GM12873 (cell line): Measurements from ENCODE around the gene LORICRIN.
A peak's percentile ranks its signal among the peaks of the same experiment; 100 is the strongest.

ENCODE experiments used
- TF ChIP-seq, protein P1 (sequence below): IDR thresholded peaks from 2 replicates; pipeline ENCODE4 v1.5.1; 2012; ENCODE audit warnings: low read depth, mild to moderate bottlenecking, moderate library complexity, low read length, control low read depth; ENCODE audit not compliant: insufficient read depth; ENCODE audit errors: missing control alignments

LORICRIN gene

DNA sequence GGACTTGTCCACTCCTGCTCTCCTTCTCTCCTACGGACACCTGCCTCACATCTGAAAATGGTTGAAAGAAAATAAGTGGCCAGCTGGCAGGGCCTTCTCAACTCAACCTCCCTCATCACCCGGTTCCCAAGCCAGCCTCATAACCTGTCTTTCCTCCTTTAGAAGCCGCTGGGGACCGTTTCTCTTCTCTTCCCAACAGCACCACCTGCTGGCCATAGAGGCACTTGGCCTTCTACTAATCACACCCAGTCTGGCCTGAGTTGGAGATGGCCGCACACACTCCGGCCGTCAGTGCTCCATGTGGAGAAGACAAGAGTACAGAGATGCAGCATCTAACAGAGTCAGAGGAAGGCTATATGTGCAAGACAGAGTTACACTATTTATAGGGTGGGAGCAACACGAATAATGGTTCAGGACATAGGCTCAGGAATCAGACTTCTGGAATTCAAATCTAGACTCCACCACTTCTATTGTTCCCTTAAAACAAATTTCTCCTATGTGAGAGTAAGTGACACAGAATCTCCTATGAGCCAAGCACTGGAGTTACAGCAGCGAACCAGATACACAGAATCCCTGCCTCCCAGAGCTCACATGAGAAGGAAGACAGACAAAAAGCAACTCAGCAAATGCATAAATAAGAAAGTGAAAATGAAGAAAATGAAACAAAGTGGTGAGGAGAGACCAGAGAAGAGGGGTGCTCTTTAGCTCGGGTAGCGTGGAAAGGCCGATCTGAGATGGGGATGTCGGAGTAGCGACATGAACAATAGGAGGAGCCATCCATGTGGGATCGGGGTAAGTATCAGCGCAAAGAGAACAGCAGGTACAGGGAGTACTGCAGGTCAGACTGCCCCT, 36.2 kb upstream of the LORICRIN start:
- TF ChIP-seq, protein P1, sequence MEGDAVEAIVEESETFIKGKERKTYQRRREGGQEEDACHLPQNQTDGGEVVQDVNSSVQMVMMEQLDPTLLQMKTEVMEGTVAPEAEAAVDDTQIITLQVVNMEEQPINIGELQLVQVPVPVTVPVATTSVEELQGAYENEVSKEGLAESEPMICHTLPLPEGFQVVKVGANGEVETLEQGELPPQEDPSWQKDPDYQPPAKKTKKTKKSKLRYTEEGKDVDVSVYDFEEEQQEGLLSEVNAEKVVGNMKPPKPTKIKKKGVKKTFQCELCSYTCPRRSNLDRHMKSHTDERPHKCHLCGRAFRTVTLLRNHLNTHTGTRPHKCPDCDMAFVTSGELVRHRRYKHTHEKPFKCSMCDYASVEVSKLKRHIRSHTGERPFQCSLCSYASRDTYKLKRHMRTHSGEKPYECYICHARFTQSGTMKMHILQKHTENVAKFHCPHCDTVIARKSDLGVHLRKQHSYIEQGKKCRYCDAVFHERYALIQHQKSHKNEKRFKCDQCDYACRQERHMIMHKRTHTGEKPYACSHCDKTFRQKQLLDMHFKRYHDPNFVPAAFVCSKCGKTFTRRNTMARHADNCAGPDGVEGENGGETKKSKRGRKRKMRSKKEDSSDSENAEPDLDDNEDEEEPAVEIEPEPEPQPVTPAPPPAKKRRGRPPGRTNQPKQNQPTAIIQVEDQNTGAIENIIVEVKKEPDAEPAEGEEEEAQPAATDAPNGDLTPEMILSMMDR = peak; percentile 67

DNA sequence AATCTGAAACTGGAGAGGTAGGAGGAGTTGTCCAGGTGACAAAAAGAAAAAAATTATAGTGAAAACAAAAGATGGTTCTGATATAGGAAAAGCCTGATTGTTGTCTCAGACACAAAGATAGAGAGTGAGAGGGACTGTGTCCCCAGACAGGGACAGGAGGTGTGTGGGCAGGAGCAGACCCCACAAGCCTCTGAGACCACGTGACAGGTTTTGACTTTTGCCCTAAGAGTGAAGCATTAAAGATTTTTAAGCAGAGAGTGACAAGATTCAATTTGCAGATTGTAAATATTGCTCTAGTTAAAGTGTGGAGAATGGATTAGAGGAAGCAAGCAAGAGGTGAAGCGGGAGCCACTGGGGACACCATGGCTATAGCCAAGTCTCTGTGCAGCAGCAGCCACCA, 31.7 kb upstream of the LORICRIN start:
- TF ChIP-seq, protein P1 = no peak

DNA sequence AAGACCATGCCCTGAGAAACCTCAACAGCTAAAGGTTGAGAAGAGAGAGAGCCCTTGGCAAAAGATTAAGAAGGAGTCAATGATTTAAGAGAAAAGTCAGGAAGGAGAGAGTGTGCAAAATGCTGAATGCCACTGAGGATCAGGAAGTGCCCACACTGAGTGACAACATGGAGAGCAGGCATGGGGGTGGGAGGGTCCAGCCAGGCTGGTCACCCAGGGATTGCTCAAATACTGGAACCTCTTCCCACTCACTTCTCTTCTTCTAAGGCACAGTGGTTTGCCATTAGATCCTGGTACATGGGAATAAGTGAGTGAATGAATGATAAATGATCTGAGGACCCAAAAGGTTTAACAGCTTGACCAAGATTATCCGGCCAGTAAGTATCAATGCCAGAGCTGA, 31.0 kb upstream of the LORICRIN start:
- TF ChIP-seq, protein P1 = peak; percentile 1

DNA sequence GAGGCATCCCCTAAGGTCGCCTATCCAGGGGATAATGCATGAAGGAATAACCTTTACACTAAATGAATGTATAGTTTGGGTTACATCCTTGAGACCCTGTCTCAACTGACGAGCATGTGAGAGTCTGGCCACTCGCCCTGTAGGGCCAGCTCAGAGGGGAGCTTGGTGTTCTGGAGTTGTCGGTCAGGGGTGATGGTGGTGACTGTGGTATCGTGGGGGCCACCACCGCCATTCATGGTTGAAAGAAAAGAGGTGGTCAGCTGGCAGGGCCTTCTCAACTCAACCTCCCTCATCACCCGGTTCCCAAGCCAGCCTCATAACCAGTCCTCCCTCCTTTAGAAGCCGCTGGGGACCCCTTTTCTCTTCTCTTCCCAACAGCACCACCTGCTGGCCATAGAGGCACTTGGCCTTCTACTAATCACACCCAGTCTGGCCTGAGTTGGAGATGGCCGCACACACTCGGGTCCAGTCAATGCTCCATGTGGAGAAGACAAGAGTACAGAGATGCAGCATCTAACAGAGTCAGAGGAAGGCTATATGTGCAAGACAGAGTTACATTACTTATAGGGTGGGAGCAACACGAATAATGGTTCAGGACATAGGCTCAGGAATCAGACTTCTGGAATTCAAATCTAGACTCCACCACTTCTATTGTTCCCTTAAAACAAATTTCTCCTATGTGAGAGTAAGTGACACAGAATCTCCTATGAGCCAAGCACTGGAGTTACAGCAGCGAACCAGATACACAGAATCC, 30.2 kb upstream of the LORICRIN start:
- TF ChIP-seq, protein P1 = peak; percentile 67

DNA sequence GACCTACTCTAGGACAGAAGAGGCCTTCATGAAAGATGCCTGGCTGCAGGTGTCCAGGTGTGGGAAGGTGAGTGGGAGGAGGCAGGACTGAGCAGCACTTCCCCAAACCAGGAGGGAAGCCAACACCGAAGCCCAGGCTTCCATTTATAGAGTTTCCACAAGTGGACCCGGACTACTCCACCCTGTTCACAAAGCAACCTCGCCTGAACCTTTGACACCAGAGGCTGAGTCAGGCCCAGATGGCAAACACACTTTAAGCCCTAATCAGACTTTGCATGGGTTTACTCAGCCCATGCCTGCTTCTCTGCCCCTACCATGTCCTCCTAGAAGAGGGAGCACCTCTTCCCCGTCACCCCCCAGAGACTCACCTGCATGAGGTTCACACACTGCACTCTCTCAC, 28.1 kb upstream of the LORICRIN start:
- TF ChIP-seq, protein P1 = no peak

DNA sequence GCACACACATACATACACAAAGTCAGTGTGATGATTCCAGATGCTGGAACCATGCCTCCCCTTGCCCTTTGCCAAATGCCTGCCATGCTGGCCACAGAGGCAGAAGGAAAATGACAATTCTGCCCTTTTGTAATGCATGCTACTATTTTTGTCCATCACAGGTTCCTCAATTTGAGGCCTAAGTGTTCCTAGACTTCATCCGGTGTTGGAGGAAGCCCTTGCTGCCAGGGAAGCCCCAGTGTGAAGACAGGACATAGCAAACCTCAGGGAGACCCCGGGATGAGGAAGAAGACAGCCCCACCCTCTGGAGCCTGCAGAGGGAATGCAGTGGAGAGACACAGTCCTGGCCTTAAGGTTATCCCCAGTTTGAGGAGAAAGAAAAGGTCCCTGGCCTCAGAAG, 27.7 kb upstream of the LORICRIN start:
- TF ChIP-seq, protein P1 = no peak

DNA sequence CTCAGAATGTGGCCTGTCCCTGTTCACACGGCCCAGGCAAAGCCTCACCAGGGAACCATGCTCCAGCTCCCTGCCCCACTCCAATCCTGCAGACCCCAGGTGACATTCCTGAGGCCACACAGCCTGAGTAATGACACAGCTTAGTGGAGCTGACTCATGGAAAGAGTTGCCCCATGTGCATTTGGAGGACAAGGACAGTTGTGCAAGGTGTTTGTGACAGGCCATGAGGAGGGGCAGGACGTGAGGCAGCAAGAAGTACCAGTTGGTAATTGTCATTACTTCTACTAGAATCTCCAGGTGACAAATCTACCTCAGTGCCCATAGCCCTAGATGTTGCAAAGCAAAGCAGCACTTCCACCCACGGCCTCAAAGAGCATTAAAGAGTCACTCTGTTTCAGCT, 26.9 kb upstream of the LORICRIN start:
- TF ChIP-seq, protein P1 = no peak
